Ovary (tissue), 9 donors: ENCODE measurements around the gene KCNIP3. TPM values are rescaled to one million over a fixed set of nuclear protein-coding genes. Genes with fewer than 3 reads are reported as not detected.

Experiments
- DNase-seq, 5 donors: peaks; one replicate each; pipeline ENCODE4 v3.0.0-alpha.2; 2019 to 2020
- H3K27ac ChIP-seq, 2 donors: fragments of 200-600 bp; one replicate each; pipeline versions ENCODE4 v1.5.1 to v1.8.0; 2019 to 2022
- H3K27me3 ChIP-seq: fragments of 200-600 bp; one replicate; pipeline ENCODE4 v1.8.0; 2022
- H3K36me3 ChIP-seq: fragments of 200-600 bp; sonication (generic); one replicate; pipeline ENCODE4 v1.5.1; 2019
- H3K4me1 ChIP-seq: one replicate; pipeline ENCODE4 v1.8.1; 2013; ENCODE audit warnings: mild to moderate bottlenecking, moderate library complexity; ENCODE audit not compliant: insufficient read depth
- H3K4me3 ChIP-seq: fragments of 200-600 bp; sonication (generic); one replicate; pipeline ENCODE4 v1.5.1; 2017
- H3K9me3 ChIP-seq, 2 donors: fragments of 200-600 bp in 1 of 2; sonication (generic) in 1 of 2; one replicate each; pipeline versions ENCODE4 v1.5.1 to v1.8.1; 2013 to 2019; ENCODE audit warnings: mild to moderate bottlenecking in 1 of 2, moderate library complexity in 1 of 2
- EP300 ChIP-seq: sonication (generic); formaldehyde crosslinking; IDR thresholded peaks from one replicate; pipeline ENCODE4 v1.6.1; 2017; ENCODE audit warnings: antibody characterized with exemption
- POLR2A ChIP-seq: fragments of 450-650 bp; IDR thresholded peaks from one replicate; pipeline ENCODE4 v1.6.1; 2017; ENCODE audit warnings: antibody characterized with exemption, mild to moderate bottlenecking, moderate library complexity
- WGBS, 3 donors: extraction: QIAGEN DNeasy Blood & Tissue Kit in 1 of 3; methylation state at CpG; one replicate each; pipeline versions ENCODE4 v1.1.5 to v1.1.7; 2013 to 2017; 5-methylcytosine and 5-hydroxymethylcytosine counted together
- intact Hi-C, 4 donors: fragments of 100-400 bp; cut with DNase I; formaldehyde crosslinking; loops; one replicate each; pipeline versions ENCODE4 v1.11.0 to v1.15.1; 2022 to 2023
- polyA plus RNA-seq, 2 donors: library from polyadenylated mRNA; stranded (reverse); fragments of 200-250 nt in 1 of 2; fragments of 350-450 nt in 1 of 2; fragmentation: Illumina TruSeq in 1 of 2; extraction: RNeasy Lipid Tissue Mini Kit (QIAGEN cat#74804) in 1 of 2; gene quantifications; one replicate each; pipeline ENCODE4 v1.2.3, GENCODE V29; 2013 to 2014
- total RNA-seq, 7 donors: library from RNA; depleted of rRNA in 2 of 7; stranded (reverse); fragments of >200 nt in 2 of 7; fragmentation: NEBNext Ultra II Directional in 3 of 7; extraction: Animal tissue kit (Norgen Biotek cat#: 25700) in 3 of 7; gene quantifications; one replicate each; pipeline versions ENCODE4 v1.1.0 to v1.2.4, GENCODE V29; 2016 to 2023
- TF ChIP-seq, protein P1 (sequence below), 3 donors: fragments of 450-650 bp in 2 of 3; fragments of 200-600 bp in 1 of 3; IDR thresholded peaks; one replicate each; pipeline versions ENCODE4 v1.5.1 to v1.8.0; 2016 to 2022; ENCODE audit warnings: antibody characterized with exemption in 3 of 3, mild to moderate bottlenecking in 1 of 3
- donor health status: DM: no; HTN: no; CAD: no; lungs with moderate emphysema.
- donor health status: DM: no; HTN: no; CAD: no.
- donor health status: Bipolar disorder and iron deficiency.
- donor health status: DM: yes; HTN: yes; CAD: no.
- donor health status: DM: no; HTN: no; CAD: no.
- donor health status: DM: yes; HTN: yes; CAD: no.

The KCNIP3 gene
- total and polyA plus RNA-seq, 9 donors: 2.2 to 26.0 (median 11.7) TPM

DNA sequence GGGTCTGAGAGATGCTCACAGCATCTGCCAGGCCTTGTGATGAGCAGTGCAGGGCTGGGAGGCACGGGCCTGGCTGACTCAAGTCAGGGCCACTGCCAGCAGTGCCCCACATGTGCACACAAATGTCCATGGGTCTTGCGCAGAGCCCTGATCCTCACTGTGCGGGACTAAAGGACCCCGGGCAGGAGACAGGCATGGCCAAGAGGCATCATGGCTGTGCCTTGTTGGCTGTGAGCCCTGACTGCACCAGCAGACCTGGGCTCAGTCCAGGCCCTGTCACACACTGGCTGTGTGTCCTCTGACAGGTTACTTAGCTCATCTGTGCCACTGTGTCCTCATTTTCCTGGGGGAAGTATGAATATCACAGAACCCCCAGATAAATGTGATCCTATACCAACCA lies 4.0 kb downstream of the KCNIP3 start:
- H3K4me1 ChIP-seq: no peaks in the 10 kb centered on the region
- TF ChIP-seq EP300: no peak
- TF ChIP-seq, protein P1, sequence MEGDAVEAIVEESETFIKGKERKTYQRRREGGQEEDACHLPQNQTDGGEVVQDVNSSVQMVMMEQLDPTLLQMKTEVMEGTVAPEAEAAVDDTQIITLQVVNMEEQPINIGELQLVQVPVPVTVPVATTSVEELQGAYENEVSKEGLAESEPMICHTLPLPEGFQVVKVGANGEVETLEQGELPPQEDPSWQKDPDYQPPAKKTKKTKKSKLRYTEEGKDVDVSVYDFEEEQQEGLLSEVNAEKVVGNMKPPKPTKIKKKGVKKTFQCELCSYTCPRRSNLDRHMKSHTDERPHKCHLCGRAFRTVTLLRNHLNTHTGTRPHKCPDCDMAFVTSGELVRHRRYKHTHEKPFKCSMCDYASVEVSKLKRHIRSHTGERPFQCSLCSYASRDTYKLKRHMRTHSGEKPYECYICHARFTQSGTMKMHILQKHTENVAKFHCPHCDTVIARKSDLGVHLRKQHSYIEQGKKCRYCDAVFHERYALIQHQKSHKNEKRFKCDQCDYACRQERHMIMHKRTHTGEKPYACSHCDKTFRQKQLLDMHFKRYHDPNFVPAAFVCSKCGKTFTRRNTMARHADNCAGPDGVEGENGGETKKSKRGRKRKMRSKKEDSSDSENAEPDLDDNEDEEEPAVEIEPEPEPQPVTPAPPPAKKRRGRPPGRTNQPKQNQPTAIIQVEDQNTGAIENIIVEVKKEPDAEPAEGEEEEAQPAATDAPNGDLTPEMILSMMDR (IDR thresholded peaks at IDR 0.05): no peak
- TF ChIP-seq POLR2A: no peak
- H3K27me3 ChIP-seq: no peaks in the 10 kb centered on the region
- intact Hi-C loops: no loop called here
- no peaks in the 10 kb centered on the region for H3K36me3 ChIP-seq
- H3K4me3 ChIP-seq: no peak overlapping the region
- no peak for DNase-seq
- no peaks in the 10 kb centered on the region for H3K9me3 ChIP-seq
- WGBS, 3 donors: 78 to 90% (median 80%) methylated on average over 4 of the region's 4 CpGs
- H3K27ac ChIP-seq: no peak overlapping the region

DNA sequence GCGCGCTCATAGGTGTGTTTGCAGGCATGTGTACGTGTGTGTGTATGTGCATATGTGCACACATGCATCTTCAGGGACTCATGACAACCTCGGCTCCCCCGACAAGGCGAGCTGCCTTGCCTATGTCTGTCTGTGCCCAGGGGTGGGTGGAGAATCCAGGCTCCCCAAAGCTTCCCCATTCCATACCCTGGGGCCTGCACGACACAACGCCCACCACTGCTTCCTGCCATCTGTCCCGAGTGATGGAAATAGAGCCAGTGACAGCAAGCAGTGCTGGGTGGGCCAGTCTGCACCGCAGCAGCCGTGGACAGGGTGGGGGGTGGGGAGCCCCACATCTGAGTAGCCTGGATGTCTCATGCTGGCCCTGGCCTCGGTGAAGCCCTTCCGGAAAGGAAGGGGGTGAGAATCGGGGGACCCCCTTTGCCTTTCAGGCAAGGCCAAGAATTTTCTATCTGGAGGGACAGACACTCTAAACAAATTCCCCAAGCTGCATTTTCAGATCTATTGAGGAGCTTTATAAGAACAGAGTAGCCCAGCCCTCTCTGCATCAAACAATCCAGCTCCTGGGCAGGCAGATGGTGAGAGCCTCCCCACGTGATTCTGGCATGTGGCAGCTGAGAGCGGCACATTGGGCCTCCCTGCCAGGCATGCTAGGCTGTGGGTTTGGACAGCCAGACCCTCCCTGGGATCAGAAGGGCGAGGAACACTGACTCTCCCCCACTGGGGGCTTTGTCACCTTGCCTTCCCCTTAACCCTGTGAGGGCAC lies 4.9 kb downstream of the KCNIP3 start:
- Histone ChIP-seq H3K9me3 (no peaks in the 10 kb centered on the region), H3K4me3 (no peak overlapping the region), H3K4me1 (no peaks in the 10 kb centered on the region), H3K27ac (no peak overlapping the region), H3K36me3 (no peaks in the 10 kb centered on the region), H3K27me3 (no peaks in the 10 kb centered on the region)
- 68 to 72% (median 71%) methylated on average over 17 of the region's 17 CpGs for WGBS, 3 donors
- DNase-seq: no peak
- TF ChIP-seq EP300: no peak
- intact Hi-C loops: no loop called here

DNA sequence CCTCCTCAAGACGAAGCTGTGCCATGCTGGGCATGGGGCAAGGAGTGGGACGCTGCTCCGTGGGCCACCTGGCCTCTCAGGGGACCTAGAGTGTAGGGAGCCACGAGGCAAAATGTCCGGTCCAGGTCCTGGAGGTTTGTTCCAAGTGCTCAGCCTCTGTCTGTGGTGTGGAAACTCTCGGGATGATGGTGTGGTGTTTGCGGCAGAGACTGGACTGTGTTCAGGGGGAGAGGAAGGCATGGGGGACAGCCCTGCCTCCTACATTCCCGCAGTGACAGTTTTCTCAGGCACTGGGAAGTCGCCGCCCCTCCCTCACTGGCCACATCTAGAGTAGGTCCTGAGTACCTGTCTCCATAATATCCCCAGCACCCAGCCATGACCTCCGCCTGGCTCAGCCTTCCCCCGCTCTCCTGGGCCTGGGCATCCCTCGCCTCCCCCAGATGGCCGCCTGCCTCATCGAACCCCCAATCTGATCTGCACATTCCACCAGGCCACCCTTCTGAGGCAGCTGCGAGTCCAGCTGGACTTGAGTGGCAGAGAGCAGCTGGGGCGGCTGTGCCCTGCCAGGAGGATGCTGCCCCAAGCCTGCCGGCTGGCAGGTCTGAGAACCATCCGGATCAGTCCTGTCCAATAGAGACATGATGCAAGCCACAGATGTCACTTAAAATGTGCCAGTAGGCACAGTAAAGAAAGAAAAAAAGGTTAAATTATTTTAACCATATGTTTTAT lies 6.2 kb downstream of the KCNIP3 start:
- Histone ChIP-seq H3K27me3 (no peaks in the 10 kb centered on the region), H3K4me3 (no peak overlapping the region), H3K4me1 (no peaks in the 10 kb centered on the region), H3K36me3 (no peaks in the 10 kb centered on the region), H3K9me3 (no peaks in the 10 kb centered on the region), H3K27ac (no peak overlapping the region)
- intact Hi-C loops: no loop called here
- WGBS, 3 donors: 47 to 73% (median 55%) methylated on average over 19 of the region's 19 CpGs
- DNase-seq: no peak
- TF ChIP-seq, protein P1 (IDR thresholded peaks at IDR 0.05): no peak
- TF ChIP-seq EP300 (no peak), POLR2A (no peak)

DNA sequence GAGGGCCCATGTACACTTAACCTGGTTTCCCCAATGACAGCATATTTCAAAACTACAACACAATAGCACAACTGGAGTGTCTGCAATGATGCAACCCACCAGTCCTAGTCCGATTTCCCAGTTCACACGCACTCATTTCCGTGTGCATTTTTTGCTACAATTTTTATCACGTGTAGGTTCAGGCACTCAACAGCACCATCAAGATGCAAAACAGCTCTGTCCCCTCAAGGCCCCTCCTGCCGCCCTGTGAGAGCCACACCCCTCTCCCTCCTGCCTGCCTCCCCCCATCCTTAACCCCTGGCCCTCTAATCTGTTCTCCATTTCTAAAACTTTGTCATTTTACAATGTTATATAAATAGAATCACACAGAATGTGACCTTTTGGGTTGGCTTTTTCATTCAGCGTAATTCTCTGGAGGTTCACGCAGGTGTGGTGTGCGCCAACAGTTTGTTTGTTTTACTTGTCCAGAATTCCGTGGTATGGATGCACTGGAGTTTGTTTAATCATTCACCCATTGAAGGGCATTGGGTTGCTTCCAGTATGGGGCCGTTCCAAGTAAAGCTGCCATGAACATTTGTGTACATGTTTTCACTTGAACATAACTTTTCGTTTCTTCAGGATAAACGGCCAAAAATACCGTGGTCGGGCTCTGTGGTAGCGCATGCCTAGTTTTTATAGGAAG lies 8.4 kb downstream of the KCNIP3 start:
- Histone ChIP-seq H3K9me3 (no peaks in the 10 kb centered on the region), H3K4me1 (no peaks in the 10 kb centered on the region), H3K27me3 (no peaks in the 10 kb centered on the region), H3K27ac (no peak overlapping the region), H3K36me3 (no peaks in the 10 kb centered on the region), H3K4me3 (no peak overlapping the region)
- WGBS, 3 donors: 55 to 69% (median 66%) methylated on average over 15 of the region's 15 CpGs
- TF ChIP-seq POLR2A: no peak
- DNase-seq: no peak
- intact Hi-C loops: no loop called here

DNA sequence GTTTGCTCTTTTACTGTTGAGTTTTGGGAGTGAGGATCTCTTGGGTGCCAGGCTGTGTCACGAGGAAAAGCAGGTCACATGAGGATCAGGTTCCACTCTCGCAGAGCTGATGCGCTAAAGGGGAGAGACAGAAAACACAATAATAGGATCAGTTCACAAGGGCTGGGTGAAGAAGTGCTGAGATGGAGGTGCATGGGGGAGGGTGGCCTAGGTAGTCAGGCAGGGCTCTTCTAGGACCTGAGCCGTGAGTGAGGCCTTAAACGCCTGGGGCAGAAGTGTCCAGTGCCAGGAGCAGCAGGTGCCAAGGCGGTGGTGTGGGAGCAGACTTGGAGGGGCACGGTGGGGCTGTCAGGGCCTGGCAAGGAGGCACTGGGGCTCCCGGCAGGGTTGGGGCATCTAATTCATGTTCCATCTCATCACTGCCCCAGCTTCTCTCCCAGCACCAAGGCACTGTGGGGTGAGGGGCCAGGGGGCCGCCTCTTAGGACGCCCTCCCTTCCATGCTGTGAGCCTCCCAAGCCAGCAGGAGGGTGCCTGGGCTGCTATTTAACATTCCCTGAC lies 9.3 kb downstream of the KCNIP3 start:
- H3K27ac ChIP-seq: no peak overlapping the region
- intact Hi-C loops: no loop called here
- WGBS, 3 donors: 80 to 83% (median 80%) methylated on average over 10 of the region's 10 CpGs
- H3K4me1 ChIP-seq: no peaks in the 10 kb centered on the region
- H3K27me3 ChIP-seq: no peaks in the 10 kb centered on the region
- H3K36me3 ChIP-seq: no peaks in the 10 kb centered on the region
- no peak for TF ChIP-seq EP300
- TF ChIP-seq, protein P1 (IDR thresholded peaks at IDR 0.05): no peak
- no peak for TF ChIP-seq POLR2A
- DNase-seq: no peak
- no peaks in the 10 kb centered on the region for H3K9me3 ChIP-seq
- no peak overlapping the region for H3K4me3 ChIP-seq
